Endothelial cell of hepatic sinusoid (primary cell): ENCODE measurements around the gene PNMT.
"Not testable (repeated sequence)": the region's sequence is repeated elsewhere in the genome, so short reads cannot be mapped to it uniquely, and the experiment has no call there.

Experiments
- in situ Hi-C: cut with HindIII; loops from 2 replicates; pipeline ENCODE4 v1.10.0; 2017; ENCODE audit warnings: low sequenced_read_pairs

PNMT gene

DNA sequence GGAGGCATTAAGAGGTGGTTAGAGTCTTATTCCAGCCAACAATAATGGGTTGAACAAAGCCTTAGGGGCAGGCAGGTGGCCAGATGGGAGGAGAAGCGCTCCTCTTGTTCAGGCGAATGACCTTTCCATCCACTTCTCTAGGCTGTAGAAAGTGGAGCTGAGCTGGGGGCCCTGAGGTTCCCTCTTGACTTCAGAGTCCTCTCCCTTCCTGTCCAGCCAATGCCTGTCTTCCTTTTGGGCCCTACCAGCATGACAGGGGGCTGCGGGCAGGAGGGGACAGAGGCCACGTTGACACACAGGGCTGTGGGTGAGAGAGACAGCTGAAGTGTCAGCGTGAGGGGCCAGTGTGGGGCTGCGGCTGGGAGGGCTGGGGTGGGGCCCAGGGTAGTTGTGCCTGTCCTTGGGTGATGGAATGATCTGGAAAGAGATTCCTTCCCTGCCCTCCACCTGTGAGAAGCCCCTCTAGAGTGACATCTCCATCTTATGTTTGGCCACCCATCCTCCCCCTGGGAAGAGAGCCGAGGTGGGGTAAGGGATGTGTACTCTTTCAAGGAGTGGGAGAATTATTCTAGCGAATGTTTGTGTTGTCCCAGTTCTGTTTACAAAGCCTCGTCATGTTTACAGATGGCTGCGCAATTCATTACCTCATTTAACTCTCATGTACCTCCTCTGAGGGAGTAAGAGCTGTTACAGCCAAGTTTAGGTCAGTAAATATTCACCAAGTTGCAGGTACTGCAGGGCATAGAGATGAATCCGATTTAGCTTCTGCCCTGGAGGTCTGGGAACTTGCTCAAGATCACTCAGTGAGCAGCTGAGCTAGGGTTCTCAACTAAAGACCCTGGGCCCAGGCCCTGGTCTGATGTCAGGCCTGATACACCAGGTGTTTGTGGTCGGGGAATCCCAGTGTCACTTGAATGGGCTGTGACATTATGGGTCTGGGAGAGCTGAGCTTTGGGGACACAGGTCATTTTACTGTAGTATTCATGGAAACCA is 34.9 kb downstream of the PNMT start:
- in situ Hi-C loops = no loop called here

DNA sequence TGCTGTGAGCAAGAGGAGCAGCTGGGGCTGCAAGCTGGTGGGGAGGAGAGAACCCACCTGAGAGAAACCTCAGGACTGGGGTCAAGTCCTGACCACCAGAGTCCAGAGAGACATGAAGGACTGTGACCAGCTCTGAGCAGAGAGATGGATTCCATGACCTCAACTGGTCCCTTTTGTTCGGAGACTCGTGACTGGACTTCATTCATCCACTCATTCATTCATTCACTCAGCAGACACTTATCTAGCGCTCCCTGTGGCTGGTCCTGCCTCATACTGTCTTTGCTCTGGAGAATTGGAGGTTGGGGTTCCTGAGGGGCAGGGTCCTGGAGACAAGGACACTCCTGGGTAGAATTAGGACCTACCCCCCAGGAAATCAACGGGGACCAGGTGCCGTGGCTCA is 35.7 kb downstream of the PNMT start:
- in situ Hi-C loops = no loop called here

DNA sequence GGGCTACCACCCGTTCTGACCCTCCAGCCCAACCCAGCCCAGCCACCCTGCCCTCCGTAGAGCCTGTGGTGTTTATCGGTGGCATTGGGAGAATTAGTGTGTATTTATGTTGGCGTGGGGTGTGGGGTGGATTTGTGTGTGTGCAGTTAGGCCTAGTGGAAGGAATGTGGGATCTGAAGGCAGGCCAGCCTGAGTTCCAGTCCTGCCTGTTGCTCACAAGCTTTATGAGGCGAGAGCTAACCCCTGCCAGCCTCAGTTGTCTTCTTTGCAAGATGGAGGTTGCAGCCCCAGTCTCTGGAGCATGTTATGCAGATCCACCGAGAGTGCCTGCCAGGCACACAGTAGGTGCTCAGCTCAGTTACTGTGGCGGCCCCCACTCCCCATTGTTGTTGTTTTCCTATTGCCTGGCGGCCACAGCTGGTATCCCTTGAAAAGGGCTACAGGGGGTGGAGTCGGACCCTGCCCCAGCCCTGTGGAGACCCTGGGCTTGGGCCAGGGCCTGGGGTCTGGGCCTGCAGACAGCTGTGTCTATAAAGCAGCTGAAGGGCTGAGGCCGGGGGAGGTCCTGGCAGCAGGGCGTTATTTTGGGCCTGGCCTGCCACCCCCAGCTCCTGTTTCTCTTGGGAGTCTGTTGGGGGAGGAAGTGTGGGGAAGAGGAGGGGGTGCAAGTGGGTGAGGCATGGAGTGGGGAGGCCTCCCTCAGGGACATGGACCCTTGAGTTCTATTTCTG is 36.7 kb downstream of the PNMT start:
- in situ Hi-C loops = no loop called here

DNA sequence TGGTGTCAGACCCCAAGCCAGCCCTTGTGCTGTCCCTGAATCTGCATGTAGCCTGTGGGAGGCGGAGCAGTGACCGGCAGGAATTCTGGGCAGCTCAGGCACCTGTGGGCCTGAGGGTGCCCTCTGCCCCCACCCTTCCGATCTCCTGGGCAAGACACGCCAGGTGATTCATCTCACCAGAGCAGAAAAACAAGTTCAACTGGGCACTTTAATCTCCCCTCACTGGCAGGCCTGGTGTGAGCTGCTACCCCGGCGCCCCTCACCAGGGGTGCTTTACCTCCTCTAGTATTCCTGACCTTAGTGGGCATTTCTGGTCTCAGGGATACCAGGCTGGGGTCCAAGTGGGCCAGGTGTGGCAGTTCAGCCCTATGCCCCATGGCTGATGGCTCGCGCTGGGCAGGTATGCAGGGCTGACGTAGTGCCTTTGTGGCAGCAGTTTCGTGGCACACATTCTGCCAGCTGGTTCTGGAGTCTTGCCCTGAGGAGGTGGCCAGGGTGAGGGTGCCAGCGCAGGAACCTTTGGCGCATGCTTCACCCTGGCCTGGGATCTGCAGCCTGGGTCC is 37.6 kb downstream of the PNMT start:
- in situ Hi-C loops = no loop called here

DNA sequence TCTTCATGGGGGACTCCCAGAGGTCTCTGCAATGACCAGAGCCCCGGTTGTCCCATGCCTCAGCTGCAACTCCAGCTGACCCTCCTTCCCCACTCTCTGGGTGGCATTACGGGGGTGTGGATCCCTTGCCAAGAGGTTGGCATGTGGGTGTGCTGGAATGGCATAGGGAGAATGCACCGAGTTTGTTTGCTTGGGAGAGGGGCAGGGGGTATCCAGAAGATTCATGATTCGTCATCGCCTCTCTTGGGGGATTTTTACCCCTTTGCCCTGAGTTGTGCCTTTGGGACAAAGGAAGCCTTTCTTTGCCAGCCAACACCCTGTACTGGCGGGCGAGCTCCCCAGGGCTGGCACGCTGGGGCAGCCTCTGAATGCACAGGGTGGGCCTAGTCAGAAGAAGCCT is 38.1 kb downstream of the PNMT start:
- in situ Hi-C loops = no loop called here

DNA sequence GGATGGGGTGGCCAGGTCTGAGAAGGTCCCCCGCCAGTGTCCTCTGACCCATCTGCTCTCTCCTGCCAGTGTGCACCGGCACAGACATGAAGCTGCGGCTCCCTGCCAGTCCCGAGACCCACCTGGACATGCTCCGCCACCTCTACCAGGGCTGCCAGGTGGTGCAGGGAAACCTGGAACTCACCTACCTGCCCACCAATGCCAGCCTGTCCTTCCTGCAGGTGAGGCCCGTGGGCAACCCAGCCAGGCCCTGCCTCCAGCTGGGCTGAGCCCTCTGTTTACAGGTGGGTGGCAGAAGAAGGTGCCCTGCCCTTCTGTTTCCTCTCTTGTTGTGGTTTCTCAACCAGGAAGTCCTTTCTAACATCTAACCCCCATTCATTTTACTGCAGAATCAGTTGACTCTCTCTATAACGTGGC is 38.7 kb downstream of the PNMT start:
- in situ Hi-C loops = no loop called here

DNA sequence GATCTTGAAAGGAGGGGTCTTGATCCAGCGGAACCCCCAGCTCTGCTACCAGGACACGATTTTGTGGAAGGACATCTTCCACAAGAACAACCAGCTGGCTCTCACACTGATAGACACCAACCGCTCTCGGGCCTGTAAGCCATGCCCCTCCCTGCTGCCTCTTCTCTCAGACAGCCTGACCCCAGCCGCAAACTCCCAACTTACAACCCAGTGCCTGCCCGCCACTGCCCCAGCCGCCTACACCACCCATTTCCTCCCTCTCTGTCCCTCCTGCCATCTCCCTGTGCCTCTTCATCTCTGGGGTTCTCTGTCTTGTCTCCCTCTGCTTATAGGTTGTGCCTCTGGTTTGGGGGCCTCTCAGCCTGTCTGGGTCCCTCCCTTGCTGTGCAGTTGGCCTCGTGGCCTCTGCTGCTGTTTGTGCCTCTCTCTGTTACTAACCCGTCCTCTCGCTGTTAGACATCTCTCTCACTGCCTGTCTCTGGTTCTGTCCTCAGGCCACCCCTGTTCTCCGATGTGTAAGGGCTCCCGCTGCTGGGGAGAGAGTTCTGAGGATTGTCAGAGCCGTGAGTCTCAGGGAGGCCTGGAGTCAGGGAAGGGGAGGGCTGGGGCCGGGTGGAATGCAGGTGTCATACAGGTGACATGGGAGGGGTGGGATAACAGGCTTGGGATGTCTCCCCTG is 41.2 kb downstream of the PNMT start:
- in situ Hi-C loops = no loop called here

DNA sequence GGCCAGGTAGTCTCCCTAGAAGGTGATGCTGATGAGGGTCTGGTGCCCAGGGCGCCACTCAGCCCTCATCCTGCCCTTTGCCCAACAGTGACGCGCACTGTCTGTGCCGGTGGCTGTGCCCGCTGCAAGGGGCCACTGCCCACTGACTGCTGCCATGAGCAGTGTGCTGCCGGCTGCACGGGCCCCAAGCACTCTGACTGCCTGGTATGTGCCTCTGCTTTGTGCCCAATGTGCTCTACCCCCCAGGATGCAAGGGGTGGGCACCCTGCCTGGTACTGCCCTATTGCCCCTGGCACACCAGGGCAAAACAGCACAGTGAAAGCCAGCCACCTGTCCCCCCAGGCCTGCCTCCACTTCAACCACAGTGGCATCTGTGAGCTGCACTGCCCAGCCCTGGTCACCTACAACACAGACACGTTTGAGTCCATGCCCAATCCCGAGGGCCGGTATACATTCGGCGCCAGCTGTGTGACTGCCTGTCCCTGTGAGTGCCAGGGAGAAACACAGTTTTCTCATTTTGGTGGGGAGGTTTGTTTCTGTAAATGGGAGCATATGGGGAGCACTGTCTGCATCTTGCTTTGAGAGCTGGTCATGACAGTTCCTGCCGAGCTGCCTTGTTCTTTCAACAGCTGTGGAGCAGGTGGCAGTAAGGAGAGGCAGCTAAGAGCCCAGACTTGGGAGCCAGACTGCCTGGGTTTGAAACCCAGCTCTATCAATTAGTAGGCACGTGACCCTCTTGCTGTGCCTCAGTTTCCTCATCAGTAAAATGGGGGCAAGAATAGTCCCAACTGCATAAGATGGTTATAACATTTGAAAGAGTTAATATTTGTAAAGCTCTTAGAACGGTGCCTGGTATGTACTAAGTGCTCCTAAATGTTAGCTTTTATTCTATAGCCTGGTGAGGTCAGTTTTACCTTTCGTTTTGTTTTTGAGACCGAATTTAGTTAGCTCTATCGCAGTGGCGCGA is 42.0 kb downstream of the PNMT start:
- in situ Hi-C loops = no loop called here

DNA sequence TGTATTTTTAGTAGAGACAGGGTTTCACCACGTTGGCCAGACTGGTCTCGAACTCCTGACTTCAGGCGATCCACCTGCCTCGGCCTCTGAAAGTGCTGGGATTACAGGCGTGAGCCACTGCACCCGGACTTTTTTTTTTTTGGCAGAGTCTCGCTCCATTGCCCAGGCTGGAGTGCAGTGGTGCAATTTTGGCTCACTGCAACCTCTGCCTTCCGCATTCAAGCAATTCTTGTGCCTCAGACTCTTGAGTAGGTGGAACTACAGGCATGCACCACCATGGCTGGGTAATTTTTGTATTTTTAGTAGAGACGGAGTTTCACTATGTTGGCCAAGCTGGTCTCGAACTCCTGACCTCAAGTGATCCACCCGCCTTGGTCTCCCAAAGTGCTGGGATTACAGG is 42.8 kb downstream of the PNMT start:
- in situ Hi-C loops = not testable (repeated sequence)

DNA sequence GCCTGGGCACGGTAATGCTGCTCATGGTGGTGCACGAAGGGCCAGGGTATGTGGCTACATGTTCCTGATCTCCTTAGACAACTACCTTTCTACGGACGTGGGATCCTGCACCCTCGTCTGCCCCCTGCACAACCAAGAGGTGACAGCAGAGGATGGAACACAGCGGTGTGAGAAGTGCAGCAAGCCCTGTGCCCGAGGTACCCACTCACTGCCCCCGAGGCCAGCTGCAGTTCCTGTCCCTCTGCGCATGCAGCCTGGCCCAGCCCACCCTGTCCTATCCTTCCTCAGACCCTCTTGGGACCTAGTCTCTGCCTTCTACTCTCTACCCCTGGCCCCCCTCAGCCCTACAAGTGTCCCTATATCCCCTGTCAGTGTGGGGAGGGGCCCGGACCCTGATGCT is 43.6 kb downstream of the PNMT start:
- in situ Hi-C loops = no loop called here

DNA sequence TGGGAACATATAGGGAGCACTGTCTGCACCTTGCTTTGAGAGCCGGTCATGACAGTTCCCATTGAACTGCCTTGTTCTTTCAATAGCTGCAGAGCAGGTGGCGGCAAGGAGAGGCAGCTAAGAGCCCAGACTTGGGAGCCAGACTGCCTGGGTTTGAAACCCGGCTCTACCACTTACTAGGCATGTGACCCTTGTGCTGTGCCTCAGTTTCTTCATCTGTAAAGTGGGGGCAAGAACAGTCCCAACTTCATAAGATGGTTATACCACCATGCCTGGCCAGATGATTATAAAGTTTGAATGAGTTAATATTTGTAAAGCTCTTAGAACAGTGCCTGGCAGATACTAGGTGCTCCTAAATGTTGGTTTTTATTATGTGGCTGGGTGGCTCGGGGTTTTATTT is 46.0 kb downstream of the PNMT start:
- in situ Hi-C loops = no loop called here

DNA sequence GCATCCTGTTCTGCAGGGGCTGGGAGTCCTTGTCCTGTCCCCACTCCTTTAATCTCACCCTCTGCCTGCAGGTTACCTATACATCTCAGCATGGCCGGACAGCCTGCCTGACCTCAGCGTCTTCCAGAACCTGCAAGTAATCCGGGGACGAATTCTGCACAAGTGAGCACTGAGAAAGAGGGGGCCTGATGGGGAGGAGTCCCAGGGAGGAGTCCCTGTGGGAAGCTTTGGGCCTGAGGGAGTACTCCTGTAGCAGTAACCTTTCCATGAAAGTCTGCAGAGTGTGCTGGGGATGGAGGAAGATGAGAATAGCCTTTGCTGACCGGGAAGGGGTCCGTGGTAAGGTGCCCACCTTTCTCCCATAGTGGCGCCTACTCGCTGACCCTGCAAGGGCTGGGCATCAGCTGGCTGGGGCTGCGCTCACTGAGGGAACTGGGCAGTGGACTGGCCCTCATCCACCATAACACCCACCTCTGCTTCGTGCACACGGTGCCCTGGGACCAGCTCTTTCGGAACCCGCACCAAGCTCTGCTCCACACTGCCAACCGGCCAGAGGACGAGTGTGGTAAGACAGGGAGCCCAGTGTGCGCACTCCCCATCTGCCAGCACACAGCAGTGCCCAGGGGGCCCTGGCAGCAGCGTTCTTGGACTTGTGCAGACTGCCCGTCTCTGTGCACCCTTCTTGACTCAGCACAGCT is 47.3 kb downstream of the PNMT start:
- in situ Hi-C loops = no loop called here

DNA sequence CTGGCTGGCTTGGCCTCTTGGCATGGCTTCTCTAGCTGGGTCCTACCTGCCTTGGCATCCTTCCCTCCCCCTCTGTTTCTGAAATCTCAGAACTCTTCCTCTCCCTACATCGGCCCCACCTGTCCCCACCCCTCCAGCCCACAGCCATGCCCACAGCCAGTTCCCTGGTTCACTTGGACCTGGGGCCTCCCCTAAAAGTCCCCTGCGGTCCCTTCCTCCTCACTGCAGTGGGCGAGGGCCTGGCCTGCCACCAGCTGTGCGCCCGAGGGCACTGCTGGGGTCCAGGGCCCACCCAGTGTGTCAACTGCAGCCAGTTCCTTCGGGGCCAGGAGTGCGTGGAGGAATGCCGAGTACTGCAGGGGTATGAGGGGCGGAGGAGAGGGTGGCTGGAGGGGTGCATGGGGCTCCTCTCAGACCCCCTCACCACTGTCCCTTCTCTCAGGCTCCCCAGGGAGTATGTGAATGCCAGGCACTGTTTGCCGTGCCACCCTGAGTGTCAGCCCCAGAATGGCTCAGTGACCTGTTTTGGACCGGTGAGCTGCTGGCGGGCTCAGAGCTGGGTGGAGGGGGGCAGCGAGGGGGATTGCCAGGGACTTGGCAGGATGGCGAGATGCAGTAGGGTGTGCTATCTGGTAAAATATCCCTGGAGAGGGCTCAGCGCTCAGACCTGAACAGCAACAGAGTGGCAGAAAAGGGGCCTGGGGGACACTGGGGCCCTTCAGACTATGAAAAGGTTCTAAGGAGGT is 48.0 kb downstream of the PNMT start:
- in situ Hi-C loops = no loop called here

DNA sequence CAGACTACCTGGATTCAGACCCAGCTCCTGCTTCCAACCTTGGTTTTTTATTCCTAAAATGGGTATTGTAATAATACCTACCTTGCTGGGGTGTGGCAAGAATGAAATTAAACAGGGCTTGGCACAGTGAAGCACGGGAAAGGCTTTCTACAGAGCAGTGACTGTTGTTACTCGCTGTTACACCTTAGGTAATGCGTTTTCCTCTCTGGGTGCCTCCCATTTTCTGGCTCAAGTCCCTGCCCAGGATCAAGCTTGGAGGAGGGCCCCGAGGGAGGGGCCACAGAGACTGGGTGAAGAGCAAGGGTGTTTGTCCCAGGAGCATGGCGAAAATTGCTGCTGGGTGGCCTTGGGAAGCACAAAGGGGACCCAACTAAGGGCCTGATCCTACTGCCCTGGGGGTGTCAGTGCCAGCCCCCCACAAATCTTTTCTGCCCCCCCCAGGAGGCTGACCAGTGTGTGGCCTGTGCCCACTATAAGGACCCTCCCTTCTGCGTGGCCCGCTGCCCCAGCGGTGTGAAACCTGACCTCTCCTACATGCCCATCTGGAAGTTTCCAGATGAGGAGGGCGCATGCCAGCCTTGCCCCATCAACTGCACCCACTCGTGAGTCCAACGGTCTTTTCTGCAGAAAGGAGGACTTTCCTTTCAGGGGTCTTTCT is 48.8 kb downstream of the PNMT start:
- in situ Hi-C loops = no loop called here

DNA sequence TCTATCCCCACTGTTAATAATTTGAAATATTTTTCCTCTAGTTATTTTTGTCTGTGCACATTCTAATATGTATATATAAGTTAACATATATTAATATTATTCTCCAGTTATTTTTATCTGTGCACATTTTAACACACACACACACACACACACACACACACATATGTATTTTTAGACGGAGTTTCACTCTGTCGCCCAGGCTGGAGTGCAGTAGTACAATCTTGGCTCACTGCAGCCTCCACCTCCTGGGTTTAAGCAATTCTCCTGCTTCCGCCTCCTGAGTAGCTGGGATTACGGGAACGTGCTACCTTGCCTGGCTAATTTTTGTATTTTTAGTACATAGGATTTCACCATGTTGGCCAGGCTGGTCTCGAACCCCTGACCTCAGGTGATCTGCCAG is 49.4 kb downstream of the PNMT start:
- in situ Hi-C loops = no loop called here

DNA sequence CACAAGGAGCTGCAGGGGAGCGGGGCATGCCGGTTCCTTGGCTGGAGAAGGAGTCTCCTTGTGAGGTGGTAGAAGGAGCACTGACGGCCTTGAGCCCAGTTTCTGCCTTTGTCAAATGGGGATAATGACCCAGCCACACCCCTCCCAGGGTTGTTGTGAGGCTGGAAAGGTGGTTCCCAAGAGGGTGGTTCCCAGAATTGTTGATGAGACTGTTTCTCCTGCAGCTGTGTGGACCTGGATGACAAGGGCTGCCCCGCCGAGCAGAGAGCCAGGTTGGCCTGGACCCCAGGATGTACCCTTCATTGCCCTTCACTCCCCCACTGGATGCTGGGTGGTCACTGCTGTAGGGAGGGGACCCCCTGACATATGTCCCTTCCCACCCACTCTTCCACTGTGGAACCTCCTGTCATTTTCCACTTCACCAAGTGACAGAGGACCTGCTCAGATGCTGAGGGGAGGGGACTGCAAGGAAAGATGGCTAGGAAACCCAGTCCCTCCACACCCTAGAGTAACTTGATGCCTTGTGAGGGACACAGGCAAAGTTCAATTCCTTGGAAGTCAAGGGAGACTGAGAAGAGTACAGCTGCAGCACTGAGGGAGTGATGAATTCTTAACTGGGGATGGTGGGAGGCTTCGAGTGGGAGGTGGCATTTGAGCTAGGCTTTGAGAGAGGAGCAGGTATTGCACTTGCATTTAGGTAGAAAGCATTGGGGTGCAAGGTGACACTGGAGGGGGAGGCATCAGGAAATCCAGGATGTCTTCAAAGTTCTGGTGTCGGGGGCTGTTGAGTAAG is 51.5 kb downstream of the PNMT start:
- in situ Hi-C loops = no loop called here
